C4-2B (cell line): ENCODE data around the gene C19orf81.

ENCODE experiments used
- ZFX ChIP-seq: fragments of 450-650 bp; IDR thresholded peaks from 2 replicates; pipeline ENCODE4 v1.6.1; 2017
- TF ChIP-seq, protein P1 (sequence below): fragments of 450-650 bp; conservative IDR thresholded peaks from 2 replicates; pipeline ENCODE4 v1.5.1; 2017; ENCODE audit warnings: mild to moderate bottlenecking

DNA sequence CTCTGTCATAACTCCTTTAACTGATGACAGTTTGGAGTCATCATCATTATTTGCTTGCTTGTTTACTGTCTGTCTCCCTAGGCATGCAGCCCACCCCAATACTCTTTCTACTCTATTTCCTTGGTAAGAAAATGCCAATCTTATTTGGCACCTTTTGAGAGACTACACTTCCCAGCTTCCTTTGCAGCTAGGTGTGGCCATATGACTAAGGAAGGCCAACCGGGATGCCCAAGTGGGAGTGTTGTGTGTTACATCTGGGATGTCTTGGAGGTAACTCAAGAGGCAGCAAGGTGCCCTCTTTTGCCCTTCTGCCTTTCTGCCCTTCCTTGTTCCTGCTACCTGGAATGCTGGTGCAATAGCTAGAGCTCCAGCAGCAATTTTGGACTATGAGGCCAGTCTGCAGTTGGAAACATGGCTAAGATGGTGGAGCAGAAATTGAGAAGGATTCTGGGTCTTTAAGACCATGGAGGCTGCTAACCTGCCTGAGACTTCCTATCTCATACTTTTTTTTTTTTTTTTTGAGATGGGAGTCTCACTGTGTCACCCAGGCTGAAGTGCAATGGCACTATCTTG is 27.5 kb downstream of the C19orf81 start:
- TF ChIP-seq, protein P1, sequence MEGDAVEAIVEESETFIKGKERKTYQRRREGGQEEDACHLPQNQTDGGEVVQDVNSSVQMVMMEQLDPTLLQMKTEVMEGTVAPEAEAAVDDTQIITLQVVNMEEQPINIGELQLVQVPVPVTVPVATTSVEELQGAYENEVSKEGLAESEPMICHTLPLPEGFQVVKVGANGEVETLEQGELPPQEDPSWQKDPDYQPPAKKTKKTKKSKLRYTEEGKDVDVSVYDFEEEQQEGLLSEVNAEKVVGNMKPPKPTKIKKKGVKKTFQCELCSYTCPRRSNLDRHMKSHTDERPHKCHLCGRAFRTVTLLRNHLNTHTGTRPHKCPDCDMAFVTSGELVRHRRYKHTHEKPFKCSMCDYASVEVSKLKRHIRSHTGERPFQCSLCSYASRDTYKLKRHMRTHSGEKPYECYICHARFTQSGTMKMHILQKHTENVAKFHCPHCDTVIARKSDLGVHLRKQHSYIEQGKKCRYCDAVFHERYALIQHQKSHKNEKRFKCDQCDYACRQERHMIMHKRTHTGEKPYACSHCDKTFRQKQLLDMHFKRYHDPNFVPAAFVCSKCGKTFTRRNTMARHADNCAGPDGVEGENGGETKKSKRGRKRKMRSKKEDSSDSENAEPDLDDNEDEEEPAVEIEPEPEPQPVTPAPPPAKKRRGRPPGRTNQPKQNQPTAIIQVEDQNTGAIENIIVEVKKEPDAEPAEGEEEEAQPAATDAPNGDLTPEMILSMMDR: no peak
- TF ChIP-seq ZFX: no peak
